ENCODE data around the gene TBATA.
"Not testable (repeated sequence)": the region's sequence is repeated elsewhere in the genome, so short reads cannot be mapped to it uniquely, and the experiment has no call there.

Gene TBATA

GRCh38 chr10:70777063-70777875 lies 7.9 kb downstream of the TBATA start:
- no peak for DNase-seq

GRCh38 chr10:70776455-70777005 lies 8.6 kb downstream of the TBATA start:
- no peak for DNase-seq

- DNase-seq: no peak
Measured at GRCh38 chr10:70775679-70776454, 9.3 kb downstream of the TBATA start.

- no peak for DNase-seq
Measured at GRCh38 chr10:70774810-70775678, 10.1 kb downstream of the TBATA start.

- no peak for DNase-seq
Measured at GRCh38 chr10:70773965-70774809, 11.0 kb downstream of the TBATA start.

- no peak for DNase-seq
Measured at GRCh38 chr10:70773461-70773860, 11.7 kb downstream of the TBATA start.

- DNase-seq: no peak
Measured at GRCh38 chr10:70772627-70773026, 12.6 kb downstream of the TBATA start.

GRCh38 chr10:70771311-70772194 lies 13.6 kb downstream of the TBATA start:
- no peak for DNase-seq

- not testable (repeated sequence) for DNase-seq
Measured at GRCh38 chr10:70770516-70770915, 14.7 kb downstream of the TBATA start.

- DNase-seq: no peak
Measured at GRCh38 chr10:70770001-70770400, 15.2 kb downstream of the TBATA start.

- DNase-seq: no peak
Measured at GRCh38 chr10:70769121-70769520, 16.1 kb downstream of the TBATA start.

GRCh38 chr10:70768026-70768685 lies 17.0 kb downstream of the TBATA start:
- DNase-seq: not testable (repeated sequence)

GRCh38 chr10:70765794-70766594 lies 19.2 kb downstream of the TBATA start:
- DNase-seq: no peak

GRCh38 chr10:70763567-70763966 lies 21.6 kb downstream of the TBATA start:
- DNase-seq: no peak

GRCh38 chr10:70762441-70763175 lies 22.6 kb downstream of the TBATA start:
- no peak for DNase-seq

GRCh38 chr10:70761727-70762350 lies 23.3 kb downstream of the TBATA start:
- no peak for DNase-seq

- DNase-seq: no peak
Measured at GRCh38 chr10:70761031-70761601, 24.1 kb downstream of the TBATA start.

All from stimulated activated CD4-positive, alpha-beta T cell treated with anti-CD3 and anti-CD28 coated beads, Interleukin-1b, Interleukin-23, amount 100 ng/mL, for 48 hours (primary cell).